HG03108 (cell line): ENCODE measurements around the gene PAX2.

Experiments used
- ATAC-seq: cut with Tn5 transposase; IDR thresholded peaks from one replicate; pipeline ENCODE4 v1.9.1; 2021; ENCODE audit warnings: moderate library complexity; ENCODE audit not compliant: unreplicated experiment

The PAX2 gene

DNA sequence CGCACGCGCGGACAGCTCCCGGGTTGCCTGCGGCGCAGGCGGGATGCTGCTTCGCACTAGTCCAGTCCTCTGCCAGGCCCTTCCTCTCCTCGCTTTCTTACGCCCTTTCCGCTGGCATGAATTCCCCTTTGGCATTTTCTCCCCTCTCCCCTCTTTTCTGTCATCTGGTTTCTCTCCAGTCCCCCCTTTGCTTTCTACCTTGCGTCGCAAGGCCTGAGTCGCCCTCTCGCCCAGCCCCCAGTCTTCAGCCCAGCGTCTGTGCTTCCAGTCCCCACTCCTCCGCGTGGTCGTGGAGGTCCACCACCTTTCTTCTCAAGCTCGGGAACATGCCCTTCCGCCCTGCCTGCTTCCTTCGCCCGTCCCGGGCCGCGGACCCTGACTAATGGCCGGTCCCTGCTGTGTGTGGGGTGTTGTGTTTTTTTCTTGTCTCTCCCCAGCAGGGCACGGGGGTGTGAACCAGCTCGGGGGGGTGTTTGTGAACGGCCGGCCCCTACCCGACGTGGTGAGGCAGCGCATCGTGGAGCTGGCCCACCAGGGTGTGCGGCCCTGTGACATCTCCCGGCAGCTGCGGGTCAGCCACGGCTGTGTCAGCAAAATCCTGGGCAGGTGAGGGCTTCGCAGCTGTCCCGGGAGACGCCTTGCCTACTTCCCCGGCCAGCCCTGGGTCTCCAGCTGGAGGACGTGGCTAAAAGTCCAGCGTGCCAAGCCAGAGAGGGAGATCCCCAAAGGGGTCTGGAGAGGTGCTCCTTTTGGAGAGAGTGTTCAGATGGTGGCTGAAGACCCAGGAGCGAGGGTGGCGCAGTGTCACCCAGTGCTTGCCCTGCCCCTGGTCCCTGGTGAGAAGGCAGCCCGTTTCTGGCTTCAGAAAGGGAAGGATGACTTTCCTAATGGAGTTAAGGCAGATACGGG is 4.2 kb downstream of the PAX2 start:
- ATAC-seq: no peak

DNA sequence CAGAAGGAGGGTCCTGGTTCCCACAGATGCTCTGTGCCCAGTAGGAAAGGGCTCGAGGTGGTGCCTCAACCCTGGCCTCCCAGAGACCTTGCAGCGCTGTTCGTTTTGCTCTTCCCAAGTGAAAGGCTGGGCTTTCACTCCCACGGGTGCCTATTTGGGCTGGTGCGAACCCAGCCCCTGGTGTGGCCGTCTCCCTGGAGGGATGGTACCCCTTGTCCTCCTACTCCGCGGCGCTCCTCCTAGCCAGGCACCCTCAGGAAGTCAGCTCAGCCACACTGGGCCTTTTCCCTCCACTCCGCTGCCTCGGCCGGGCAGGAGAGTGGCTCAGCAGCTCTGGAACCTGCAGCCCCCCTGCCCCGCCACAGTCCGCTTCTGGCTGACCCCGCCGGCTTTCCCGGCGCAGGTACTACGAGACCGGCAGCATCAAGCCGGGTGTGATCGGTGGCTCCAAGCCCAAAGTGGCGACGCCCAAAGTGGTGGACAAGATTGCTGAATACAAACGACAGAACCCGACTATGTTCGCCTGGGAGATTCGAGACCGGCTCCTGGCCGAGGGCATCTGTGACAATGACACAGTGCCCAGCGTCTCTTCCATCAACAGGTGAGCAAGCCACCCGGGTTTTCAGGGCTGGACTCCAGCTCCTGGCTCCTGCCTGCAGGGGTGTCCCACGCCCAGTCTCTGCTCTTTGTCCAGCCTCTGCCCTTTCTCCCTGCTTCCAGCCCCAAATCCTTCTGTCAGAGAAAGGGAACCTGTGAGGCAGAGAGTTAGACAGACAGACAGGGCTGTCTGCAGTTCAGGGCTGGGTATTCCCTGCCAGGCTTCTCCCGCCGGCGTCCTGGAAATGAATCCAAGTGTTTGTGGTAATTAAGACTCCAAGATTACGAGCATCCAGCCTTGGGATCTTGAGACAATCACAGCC is 5.2 kb downstream of the PAX2 start:
- no peak for ATAC-seq

DNA sequence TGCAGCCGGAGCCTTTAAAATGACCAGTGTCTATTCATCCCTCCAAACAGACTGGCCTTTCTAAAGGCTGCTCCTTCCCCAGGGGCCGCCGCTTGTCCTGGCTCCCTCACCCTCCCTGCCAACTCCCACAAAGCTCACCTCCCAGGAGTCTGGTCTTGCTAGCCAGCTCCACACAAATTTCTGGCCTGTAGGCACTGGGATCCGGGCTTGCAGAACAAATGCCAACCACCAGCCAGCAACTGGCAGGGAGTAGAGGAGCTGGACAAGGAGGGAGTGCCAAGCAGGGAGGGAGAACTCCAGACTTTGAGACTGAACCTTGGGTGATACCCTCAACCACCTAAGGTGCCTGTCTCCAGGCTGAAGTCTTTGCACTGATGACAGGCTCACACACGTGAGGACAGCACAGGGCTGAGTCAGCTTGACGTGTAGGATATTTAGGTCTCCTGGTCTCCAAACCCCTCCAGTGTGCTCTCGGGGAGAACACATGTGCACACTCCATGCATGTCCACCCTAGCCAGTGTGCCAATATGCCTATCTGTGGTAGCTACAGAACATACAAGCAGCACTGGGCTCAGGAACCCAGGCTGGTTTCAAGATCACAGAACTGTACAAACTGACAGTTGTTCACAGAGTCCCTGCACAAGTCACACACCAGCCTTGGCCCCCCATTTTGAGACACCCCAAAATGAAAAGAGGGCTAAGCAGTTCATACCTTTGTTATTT is 6.0 kb downstream of the PAX2 start:
- no peak for ATAC-seq

DNA sequence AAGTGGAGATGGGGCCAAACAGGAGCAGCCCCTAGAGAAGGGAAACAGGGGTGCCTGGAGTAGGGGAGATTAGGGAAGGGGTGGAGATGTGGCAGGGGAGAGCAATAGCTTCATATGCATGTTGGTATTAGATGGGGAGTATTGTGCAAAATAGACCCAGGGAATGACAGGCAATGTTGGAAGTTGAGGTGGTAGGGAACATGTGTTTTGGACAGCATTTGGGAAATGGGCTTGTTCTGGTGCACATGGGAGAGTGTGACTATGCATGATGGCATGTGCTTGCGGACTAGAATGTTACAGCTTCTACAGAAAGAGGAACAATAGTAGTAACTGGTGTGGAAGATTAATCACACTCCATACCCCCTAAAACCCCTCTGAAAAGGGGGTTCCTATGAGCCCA is 10.4 kb downstream of the PAX2 start:
- ATAC-seq: no peak

DNA sequence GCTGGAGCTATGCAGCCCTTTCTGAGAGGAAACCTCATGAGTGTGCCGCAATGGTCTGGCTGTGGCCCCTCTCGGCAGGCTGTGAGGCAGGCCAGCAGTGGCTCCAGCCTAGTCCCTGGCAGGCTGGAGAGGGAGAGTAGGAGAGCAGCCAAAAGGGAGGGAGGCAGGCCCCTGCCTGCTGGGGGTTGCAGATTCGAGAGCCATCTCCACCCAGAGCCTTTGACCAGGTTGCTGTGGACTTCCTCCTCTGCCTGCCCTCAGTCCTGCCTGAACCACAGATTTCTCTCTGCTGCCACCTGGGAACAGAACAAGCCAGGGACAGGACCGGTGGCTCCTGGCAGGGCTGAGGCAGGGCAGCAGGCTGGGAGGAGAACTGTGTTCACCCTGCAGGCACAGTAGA is 13.9 kb downstream of the PAX2 start:
- no peak for ATAC-seq

DNA sequence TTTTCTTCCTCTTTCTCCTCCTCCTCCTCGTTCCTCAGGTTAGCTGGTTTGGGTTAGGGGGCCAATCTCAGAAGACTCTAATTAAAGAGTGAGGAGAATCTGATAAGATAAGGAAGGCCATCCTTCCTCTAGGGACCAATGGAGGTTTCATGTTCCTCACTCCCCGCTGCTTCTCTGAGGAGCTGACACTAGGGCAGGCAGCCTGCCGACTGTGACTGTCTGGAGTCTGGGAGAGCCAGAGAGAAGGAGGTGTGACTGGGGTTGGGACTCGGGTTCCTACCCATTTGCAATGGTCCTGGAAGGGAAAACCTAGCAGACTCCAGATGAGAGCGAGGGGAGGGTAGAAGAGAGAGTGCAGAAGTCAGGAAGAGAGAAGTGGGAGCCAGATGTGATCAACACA is 15.3 kb downstream of the PAX2 start:
- no peak for ATAC-seq

DNA sequence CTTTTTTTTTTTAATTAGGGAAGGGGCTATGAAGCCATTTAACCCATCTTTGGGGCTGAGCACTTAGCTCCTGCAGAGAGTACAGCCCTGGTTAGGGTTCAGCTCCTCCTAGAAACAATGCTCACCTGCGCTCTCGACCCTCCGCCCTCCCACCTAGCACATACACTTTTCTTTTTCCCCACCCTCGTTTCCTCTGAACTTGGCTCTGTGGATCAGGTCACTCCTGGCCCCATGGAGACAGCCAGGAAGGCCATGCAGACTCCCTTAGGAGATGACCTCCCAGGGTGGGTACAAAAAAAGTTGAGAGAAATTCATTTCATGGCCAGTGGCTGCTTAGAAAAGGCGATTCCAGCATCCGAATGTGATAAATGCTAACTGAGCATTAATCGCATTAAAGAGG is 15.8 kb downstream of the PAX2 start:
- no peak for ATAC-seq

DNA sequence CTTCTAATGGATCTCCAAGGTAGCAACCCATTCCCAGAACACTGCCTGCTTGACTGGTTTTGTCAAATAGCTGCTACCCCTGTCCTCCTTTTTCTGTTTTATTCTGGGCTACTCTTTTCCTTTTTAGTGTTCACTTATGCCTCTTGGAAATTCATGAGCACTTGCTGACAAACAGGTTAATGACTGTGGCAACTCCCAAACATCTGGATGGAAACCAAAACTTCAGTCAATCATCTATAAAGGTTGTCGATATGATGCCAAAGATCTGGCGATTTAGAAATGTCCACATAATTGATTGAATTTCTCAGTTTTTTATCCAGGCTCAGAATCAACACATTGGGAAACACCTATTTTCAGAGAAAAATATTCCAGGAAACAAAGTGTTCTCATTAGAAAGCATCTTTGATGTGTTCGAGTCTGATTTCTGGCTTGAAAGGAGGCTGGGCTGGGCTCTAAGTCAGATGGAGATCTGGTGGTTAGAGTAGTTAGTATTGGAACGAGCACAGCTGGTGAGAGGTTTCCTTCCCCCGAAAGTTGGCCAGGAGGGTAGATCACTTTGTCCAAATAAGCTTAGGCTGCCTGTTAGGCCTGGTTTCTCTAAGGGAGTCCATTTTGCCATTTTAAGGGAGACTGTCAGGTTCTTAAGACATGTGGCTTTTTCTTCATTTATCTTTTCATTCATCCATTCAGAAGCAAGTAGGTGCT is 17.8 kb downstream of the PAX2 start:
- no peak for ATAC-seq

DNA sequence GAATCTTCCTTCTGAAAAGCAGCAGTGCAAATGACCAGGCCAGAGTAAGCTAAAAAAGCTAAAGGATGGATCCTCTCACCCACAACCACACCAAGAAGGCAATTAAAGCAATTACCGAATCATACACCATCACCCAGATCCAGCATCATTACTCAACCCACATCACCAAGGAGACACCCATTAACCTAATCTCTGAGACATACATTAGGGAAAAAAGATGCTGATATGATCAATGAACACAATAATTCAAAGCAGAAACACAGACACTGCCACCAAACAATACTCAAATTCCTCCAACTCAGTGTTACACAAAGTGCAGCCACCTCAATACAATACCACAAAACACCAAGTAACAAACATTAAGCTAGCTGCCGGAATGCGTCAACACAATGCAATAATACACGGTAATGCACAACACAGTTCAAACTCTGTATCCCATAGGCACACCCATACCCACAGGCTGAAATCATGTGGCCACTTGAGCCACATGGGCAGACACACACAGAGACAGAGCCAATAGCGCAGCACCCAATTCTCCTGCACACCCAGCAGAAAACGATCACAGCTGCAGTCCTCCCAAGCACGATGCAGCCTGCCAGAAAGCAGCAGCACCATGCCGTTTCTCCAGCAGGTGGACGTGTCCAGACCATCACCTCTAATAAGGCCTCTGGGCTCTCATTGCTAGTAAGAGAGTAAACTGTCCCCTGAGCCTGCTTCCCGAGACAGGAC is 21.5 kb downstream of the PAX2 start:
- ATAC-seq: no peak

DNA sequence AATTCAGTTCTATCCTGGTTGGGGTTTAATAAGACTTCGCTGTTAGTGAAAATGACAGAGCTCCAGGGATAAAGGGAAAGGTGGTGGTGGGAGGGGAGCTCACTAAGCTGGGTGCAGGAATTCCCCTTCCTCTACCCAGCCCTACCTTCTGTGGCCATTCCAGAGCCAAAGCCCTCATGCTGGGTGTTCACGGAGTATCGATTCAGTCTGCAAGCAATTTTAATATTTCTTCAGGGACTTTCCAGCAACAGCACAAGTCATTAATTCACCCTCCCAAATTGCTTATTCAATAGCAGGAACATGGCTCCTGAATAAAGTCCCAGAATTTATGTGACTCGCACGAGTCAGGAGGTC is 22.0 kb downstream of the PAX2 start:
- no peak for ATAC-seq

DNA sequence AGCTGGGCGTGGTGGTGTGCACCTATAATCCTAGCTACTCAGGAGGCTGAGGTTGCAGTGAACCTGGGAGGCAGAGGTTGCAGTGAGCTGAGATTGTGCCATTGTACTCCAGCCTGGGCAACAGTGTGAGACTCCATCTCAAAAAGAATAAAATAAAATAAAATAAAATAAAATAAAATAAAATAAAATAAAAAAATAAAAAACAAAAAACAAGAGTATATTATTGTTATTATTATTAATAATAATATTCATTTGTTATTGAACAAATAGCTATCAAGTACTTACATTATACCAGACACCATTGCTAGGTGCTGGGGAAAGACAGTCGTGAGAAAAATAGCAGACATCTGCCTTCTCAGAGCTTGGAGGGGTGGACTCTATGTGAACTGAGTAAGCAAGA is 24.1 kb downstream of the PAX2 start:
- no peak for ATAC-seq

DNA sequence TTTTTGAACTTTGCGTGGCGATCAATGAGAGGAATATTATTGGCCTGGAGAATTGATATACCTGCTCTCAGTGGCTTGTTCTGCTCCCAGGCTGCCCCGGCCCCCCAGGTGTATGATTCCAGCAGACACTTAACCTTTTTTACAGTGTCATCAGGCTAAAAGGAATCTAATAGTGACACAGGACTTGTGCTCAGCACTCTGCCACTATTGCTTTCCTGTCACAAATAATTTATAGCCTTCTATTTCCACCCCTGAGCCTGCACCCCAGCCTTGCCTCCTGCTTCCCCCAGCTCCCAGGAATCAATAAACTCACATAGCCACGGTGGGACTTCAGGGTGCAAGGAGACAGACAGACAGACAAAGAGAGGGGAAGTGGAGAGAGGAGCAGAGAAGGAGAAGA is 28.3 kb downstream of the PAX2 start:
- no peak for ATAC-seq

DNA sequence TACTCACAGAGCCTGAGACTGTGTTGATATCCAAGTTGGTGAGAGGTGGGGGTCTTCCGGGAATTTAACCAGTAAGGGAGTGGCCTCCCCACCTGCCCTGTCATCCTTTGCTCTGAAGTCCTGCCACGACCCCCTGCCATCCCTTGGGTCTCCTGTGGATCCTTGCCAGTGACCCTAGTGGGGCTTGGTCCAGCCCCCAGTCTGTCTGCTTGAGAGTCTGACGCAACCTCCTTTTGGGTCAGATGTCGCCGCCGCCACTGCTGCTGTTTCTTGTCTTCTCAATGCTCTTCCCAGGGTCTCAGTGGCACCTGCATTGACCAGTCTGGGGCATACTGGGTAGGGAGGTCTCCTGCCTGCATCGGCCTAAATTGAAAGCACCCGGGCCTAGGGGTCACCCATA is 28.8 kb downstream of the PAX2 start:
- ATAC-seq: no peak

DNA sequence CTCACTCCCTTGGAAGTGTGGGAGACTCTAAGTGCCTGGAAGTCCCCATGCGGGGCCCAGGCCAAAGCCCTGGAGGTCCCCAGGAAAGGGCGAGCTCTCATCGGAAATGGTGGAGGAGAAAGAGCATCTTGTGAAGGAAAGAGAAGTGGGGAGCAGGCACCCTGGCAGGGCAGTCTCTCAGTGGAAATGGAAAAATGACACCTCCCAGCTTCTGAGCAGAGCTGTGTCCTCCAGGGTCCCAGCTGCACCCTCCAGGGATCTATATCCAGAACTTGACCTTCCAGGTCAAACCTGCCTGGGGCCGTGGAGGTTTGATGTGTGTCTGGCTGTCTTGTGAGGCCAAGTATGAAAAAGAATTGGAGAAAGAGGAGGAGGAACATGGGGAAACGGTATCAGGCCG is 29.5 kb downstream of the PAX2 start:
- no peak for ATAC-seq

DNA sequence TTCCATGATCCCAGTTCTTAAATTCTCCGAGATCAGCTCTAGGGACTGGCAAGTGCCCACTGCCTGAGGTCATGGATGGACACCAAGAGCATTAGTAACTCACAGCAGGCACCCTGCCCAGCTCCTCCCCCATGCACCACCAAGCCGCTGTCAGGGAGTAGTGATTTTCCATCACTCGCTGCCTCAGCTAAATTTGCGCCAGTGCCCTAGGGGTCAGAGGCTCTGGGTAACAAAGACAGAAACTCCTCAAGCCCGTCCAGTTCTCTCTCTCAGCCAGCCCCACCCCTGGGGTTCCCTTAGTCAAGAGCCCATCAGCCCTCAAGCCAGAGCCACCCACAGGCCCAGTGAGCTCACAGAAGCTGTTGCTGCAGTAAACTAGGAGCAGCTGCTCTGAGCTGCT is 30.0 kb downstream of the PAX2 start:
- no peak for ATAC-seq

DNA sequence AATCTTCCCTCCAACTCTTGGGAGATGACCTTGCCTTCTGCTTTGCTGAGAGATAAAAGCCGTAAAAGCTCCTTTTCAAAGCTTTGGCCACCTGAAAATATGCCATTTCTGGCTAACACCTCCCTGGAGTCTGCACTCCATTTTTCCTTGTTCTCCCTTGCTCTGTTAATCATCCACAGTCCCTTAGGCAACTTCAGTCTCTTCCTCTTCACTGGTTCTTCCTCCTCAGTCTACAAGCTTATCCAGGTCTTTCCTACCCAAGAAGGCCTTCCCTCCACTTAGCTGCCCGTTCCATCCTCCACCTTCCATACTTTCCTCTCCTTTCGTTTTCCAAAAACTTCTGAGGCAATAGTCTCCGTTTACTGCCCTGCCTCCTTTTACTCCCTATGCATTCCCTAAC is 30.5 kb downstream of the PAX2 start:
- no peak for ATAC-seq

DNA sequence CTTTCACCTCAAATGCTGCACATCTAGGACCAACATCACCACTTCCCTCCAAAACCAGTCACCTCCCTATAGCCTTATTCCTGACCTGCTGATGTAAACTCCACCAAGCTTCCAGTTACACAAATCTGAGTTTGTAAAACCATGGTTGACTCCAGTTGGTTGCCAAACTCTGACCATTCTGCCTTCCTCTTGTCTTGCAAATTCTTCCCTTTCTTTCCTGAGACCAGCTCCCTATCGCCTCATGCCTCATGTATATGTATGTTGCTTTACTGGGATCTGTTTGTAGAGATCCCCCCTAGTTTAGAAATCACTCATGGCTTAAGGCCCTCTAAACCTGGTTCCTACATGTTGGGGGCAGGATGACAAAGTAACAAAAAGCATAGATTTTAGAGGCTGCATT is 31.3 kb downstream of the PAX2 start:
- ATAC-seq: no peak

DNA sequence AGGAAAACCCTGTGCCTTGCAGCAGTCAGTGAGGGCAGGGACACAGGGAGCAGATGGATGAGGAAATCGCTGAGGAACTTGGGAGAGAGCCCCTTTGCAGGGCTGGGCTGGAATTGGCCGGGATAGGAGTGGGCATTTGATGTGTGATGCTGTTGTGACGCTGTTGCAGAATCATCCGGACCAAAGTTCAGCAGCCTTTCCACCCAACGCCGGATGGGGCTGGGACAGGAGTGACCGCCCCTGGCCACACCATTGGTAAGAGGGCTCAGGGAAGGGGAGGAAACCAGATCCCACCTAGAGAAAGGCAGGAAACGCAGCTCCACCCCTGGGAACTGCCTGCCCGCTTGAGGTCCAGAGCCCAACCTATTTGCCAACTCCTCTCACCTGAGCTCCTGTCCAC is 33.9 kb downstream of the PAX2 start:
- ATAC-seq: no peak

DNA sequence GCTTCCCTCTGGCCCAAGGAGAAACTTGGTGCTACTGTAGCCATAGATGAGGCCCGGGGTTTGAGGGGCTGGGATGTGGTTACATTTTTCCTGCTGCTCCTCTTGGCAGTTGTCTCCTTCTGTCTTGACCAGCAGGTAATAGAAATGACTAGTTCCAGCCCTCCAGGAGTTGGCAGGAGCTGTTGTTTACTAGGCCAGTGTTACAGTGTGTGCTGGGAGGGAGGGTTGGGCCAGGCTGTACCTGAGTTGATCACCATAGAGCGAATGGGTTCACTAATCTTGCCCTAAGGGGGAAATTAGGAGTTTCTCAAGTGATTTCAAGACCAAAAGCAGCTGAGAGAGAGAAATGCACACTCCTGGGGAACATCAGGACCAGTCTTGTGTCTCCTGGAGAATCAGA is 34.9 kb downstream of the PAX2 start:
- no peak for ATAC-seq

DNA sequence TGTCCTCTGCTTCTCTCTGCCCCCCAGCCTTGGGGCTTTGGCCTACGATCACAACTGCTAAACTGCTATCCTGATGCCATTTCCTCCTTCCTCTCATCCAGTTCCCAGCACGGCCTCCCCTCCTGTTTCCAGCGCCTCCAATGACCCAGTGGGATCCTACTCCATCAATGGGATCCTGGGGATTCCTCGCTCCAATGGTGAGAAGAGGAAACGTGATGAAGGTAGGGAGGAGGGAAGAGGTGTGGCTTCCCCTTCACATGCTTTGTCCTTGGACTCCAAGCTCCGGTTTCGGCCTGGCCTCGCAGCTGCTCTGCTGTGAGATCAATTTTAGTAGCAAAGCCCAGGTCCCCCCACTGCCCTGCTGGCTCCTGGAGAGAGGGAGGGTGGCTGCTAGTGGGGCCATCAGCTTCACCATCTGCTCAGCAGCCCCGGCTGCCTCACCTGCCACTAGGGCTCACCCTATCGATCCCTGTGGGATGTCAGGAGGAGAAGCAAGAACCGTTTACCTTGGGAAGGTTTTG is 35.8 kb downstream of the PAX2 start:
- no peak for ATAC-seq
